PFSK-1 (cell line): Measurements from ENCODE around the gene CUBN.

Source experiments
- FOXP2 ChIP-seq: optimal IDR thresholded peaks from 2 replicates; pipeline ENCODE3; 2011; ENCODE audit warnings: borderline replicate concordance, control low read depth, inconsistent platforms; ENCODE audit not compliant: insufficient read depth; ENCODE audit errors: extremely low read length, extremely low read depth
- POLR2AphosphoS5 ChIP-seq: IDR thresholded peaks from 2 replicates; pipeline ENCODE4 v1.6.1; 2012; ENCODE audit warnings: low read depth, mild to moderate bottlenecking, control low read depth, low read length, moderate library complexity
- SIN3A ChIP-seq: IDR thresholded peaks from 2 replicates; pipeline ENCODE4 v1.6.1; 2012; ENCODE audit warnings: mild to moderate bottlenecking, low read length, moderate library complexity, borderline replicate concordance; ENCODE audit not compliant: insufficient read depth
- TAF1 ChIP-seq: IDR thresholded peaks from 2 replicates; pipeline ENCODE4 v1.6.1; 2012; ENCODE audit warnings: low read length, control low read depth, borderline replicate concordance; ENCODE audit not compliant: insufficient read depth
- TF ChIP-seq, protein P1 (sequence below), 2 experiments: IDR thresholded peaks; 2 replicates each; pipeline versions ENCODE4 v1.6.1 to v1.8.0; 2011 to 2012; ENCODE audit warnings: low read depth in 2 of 2, low read length in 2 of 2, control low read depth in 1 of 2, inconsistent platforms in 1 of 2, mild to moderate bottlenecking in 1 of 2, moderate library complexity in 1 of 2; ENCODE audit not compliant: insufficient read depth in 1 of 2

The CUBN gene

DNA sequence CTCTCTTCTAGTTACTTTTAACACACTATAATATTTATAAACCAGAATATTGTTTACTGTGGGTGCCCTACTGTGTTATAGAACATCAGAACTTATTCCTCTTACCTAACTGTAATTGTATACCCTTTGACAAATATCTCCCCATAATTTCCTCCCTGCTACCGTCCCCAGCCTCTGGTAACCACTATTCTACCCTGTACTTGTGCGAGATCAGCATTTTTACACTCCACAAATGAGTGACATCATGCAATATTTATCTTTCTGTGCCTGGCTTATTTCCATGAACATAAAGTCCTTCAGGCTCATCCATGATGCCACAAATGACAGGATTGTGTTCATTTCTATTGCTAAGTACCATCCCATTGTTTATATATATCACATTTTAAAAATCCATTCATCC, 172.6 kb downstream of the CUBN start:
- TF ChIP-seq TAF1 (no peak), FOXP2 (no peak), POLR2AphosphoS5 (no peak), SIN3A (no peak)
- TF ChIP-seq, protein P1, sequence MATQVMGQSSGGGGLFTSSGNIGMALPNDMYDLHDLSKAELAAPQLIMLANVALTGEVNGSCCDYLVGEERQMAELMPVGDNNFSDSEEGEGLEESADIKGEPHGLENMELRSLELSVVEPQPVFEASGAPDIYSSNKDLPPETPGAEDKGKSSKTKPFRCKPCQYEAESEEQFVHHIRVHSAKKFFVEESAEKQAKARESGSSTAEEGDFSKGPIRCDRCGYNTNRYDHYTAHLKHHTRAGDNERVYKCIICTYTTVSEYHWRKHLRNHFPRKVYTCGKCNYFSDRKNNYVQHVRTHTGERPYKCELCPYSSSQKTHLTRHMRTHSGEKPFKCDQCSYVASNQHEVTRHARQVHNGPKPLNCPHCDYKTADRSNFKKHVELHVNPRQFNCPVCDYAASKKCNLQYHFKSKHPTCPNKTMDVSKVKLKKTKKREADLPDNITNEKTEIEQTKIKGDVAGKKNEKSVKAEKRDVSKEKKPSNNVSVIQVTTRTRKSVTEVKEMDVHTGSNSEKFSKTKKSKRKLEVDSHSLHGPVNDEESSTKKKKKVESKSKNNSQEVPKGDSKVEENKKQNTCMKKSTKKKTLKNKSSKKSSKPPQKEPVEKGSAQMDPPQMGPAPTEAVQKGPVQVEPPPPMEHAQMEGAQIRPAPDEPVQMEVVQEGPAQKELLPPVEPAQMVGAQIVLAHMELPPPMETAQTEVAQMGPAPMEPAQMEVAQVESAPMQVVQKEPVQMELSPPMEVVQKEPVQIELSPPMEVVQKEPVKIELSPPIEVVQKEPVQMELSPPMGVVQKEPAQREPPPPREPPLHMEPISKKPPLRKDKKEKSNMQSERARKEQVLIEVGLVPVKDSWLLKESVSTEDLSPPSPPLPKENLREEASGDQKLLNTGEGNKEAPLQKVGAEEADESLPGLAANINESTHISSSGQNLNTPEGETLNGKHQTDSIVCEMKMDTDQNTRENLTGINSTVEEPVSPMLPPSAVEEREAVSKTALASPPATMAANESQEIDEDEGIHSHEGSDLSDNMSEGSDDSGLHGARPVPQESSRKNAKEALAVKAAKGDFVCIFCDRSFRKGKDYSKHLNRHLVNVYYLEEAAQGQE (IDR thresholded peaks at IDR 0.05; ENCODE audit: insufficient read depth in 1 of 2, low read depth in 2 of 2, low read length in 2 of 2), result no peak

GRCh38 chr10:16954280-16955030, 175.2 kb downstream of the CUBN start:
- no peak for TF ChIP-seq TAF1
- TF ChIP-seq FOXP2, result no peak
- no peak for TF ChIP-seq POLR2AphosphoS5
- TF ChIP-seq, protein P1 (IDR thresholded peaks at IDR 0.05; ENCODE audit: insufficient read depth in 1 of 2, low read depth in 2 of 2, low read length in 2 of 2), result no peak
- no peak for TF ChIP-seq SIN3A

GRCh38 chr10:16953270-16953669, 176.3 kb downstream of the CUBN start:
- TF ChIP-seq, protein P1 (IDR thresholded peaks at IDR 0.05; ENCODE audit: insufficient read depth in 1 of 2, low read depth in 2 of 2, low read length in 2 of 2), result no peak
- TF ChIP-seq FOXP2, result no peak
- no peak for TF ChIP-seq SIN3A
- no peak for TF ChIP-seq POLR2AphosphoS5
- no peak for TF ChIP-seq TAF1

- TF ChIP-seq TAF1 (no peak), FOXP2 (no peak), POLR2AphosphoS5 (no peak)
- TF ChIP-seq, protein P1 (IDR thresholded peaks at IDR 0.05; ENCODE audit: insufficient read depth in 1 of 2, low read depth in 2 of 2, low read length in 2 of 2), result no peak
Measured at GRCh38 chr10:16952610-16953009, 177.0 kb downstream of the CUBN start.
